IMR-90 (cell line): ENCODE measurements around the gene COL27A1. TPM values are rescaled to one million over a fixed set of nuclear protein-coding genes. Genes with fewer than 3 reads are reported as not detected.

Experiments used
- MAZ ChIP-seq: IDR thresholded peaks from 2 replicates; pipeline ENCODE4 v1.6.1; 2012; ENCODE audit warnings: low read depth, mild to moderate bottlenecking, low read length, improper control_type of control experiment, moderate library complexity, borderline replicate concordance
- NFE2L2 ChIP-seq: fragments of 150-350 bp; IDR thresholded peaks from 2 replicates; pipeline ENCODE4 v1.6.1; 2016; ENCODE audit warnings: low read depth, mild to moderate bottlenecking, low read length
- POLR2A ChIP-seq: IDR thresholded peaks from 2 replicates; pipeline ENCODE4 v1.6.1; 2012; ENCODE audit warnings: mild to moderate bottlenecking, low read depth, low read length
- RCOR1 ChIP-seq: IDR thresholded peaks from 2 replicates; pipeline ENCODE4 v1.6.1; 2012; ENCODE audit warnings: mild to moderate bottlenecking, low read length, improper control_type of control experiment; ENCODE audit not compliant: insufficient replicate concordance
- SMC3 ChIP-seq: fragments of 150-350 bp; IDR thresholded peaks from 2 replicates; pipeline ENCODE4 v1.6.1; 2016; ENCODE audit warnings: low read depth, mild to moderate bottlenecking, antibody characterized with exemption, low read length, moderate library complexity
- USF2 ChIP-seq: fragments of 150-350 bp; IDR thresholded peaks from 2 replicates; pipeline ENCODE4 v1.6.1; 2017; ENCODE audit warnings: mild to moderate bottlenecking, antibody characterized with exemption, low read length, low read depth
- polyA plus RNA-seq, 3 experiments: library from polyadenylated mRNA; depleted of rRNA; stranded (reverse); fragments of >200 nt; gene quantifications; 2 replicates each; pipeline ENCODE4 v1.2.3, GENCODE V29; 2012; ENCODE audit warnings: low replicate concordance in 1 of 3
- total RNA-seq: library from RNA; depleted of rRNA; stranded (reverse); fragments of >200 nt; gene quantifications from 2 replicates; pipeline ENCODE4 v1.2.3, GENCODE V29; 2012

COL27A1 gene
- total and polyA plus RNA-seq, 2 of the 4 experiments (the other 2 are of a cell fraction) = 3.2 to 18.3 TPM

- TF ChIP-seq USF2 (no peak), POLR2A (no peak), RCOR1 (no peak), NFE2L2 (no peak), SMC3 (no peak), MAZ (no peak)
Observed at GRCh38 chr9:114180696-114181606, 25.6 kb downstream of the COL27A1 start (continued).
